IPS-NIHi11 (cell line): Measurements from ENCODE around the gene C15orf39.
"Not testable (repeated sequence)": the region's sequence is repeated elsewhere in the genome, so short reads cannot be mapped to it uniquely, and the experiment has no call there.

Source experiments
- DNase-seq: peaks from one replicate; pipeline ENCODE4 v3.0.0; 2012; ENCODE audit warnings: mixed read lengths, low spot score

The C15orf39 gene

DNA sequence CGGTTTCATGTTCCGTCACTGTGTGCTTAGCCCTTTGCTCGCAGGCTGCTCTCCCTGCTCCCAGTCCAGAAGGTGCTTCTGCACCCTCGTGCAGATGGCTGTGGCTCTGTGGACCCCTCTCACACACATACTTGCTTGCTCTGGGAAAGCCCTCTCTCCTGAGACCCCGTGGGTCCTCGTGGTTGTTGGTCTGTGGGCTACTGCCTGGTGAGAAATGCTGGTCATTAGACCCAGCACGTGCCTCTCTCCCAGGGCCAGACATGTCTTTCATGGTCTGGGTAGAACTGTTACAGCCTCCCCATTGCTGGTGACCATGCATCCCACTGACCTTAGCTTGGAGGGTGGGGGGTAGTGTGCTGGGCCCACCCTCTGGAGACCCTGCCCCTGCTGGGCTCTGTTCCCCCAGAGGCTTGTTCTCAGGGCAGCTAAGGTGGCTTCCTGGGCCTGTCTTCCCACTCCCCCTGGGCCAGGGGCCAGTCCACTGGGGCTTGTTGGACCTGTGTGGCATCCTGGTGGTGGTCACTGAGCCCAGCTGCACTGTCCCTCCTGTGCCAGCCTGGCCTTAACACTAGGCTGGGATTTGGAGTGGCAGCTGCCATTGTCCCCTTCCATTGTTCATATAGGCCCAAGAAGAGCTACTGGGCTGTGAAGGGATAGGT is 10.6 kb downstream of the C15orf39 start:
- DNase-seq, result no peak

DNA sequence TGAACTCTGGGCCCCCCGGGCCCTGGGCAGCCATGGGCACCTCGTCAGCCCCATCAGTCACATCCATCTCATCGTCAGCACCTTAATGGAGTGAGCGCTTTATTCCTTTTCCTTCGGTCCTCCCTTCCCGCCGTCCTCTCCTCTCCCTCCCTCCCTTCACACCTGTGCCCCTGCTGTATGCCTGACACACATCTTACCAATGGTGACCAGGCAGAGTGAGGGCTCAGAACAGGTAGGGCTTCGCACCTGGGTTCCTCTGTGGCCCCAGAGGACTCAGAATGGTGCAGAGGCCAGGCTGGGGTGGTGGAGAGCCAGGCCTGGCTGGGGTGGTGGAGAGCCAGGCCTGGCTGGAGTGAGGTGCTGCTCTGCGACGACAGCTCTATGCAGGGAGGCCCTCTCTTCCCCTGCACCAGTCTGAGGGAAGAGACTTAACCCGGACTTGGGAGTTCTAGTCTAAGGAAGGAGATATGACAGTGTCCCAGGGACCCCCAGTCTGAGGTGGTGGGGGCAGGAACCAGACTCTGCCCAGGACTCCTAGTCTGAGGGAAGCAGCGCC is 11.6 kb downstream of the C15orf39 start:
- no peak for DNase-seq

DNA sequence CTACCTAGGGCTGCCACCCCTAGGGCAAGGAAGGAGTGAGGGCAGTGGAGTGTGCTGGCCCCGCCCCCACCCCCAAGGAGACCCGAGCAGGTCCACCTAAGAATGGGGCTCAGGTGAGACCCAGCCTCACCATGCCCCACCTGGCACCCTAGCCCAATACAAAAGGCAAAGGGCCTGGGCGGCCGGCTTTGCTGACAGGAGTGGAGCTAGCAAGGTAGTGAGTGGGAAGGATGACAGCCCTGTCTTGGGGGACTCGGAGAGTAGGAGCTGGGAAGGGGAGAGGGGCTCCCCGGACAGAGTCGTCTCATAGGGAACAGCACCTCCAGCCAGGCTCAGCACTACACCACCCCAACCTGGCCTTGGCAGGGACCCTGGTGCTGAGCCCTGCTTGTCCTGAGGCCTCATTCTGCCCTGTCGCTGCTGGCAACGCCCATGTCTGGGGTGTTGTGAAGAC is 12.1 kb downstream of the C15orf39 start:
- DNase-seq, result no peak

DNA sequence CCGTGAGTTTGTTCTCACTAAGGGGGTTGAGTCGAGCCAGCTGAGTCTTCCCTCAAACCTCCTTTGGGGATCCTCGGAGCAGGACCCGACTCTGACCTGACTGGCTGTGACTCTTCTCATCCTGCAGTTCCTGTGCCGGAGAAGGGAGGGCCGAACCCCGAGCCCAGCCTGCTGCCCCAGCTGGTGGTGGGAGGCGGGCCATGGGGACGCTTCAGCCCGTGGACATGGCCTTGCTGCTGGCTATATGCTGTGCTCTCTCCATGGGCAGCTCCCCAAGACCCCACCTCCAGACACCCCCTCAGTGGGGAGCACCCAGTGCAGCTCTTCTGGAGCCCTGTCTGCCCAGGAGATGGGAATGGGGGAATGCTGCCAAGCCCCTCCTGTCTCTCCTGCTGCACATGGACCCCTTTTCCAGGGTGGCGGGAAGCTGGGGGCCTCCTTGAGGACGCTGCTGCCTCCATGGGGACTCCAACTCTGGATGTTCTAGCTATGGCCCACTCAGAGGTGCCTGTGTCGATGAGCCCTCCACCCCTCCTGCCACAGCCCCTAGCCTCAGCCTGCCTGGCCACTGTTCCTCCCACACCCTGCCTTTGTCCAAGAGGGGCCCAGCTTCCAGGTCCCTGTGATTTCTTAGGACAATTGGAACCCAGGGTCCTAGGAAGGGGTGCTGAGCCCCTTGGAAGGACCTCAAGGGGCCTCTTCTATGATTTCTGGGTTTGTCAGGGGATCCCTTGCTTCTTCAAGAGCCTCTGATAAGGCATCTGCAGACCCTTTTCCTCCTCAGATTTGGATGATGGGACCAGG is 12.8 kb downstream of the C15orf39 start:
- peak; percentile 58 for DNase-seq

DNA sequence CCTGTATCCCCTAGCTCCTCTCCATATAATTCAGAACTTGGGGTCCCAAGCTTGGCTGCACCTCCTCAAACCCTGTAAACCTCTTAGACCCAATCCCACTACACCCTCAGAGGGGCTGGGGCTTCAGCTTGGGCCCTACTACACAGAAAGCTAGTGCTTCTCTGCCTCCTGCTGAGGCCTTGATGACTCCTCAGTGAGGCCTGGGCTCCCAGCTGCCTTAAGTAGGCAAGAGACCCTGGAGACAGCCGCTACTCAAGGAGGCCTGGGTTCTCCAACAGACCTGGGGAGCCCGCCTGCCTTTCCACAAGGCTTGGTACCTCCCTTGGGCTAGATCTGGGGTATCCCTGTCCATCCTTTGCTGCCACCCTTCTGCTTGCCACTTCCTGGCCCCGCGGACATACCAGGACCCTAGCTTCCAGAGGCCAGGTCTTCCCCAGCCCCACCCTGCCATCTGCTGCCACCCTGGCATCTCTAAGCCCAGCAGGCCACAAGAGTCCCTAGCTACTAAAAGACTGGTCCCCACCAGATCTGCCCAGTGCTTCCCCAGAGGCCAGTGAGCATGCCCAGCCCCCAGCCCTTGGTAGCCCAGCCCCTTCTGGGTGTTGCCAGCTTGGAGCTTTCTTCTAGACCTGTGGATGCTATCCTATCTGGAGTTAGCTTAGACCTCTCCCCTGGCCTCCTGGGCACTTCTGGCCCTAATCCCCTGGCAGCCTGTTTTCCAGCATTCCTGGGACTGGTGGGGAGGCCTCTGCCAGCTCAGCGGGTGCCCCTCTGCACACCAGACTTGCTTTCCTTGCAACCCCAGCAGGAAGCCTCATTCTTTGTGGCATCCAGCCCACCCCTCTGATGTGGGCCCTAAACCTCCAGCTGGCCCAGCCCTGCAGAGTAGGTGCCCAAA is 13.7 kb downstream of the C15orf39 start:
- peak; percentile 62 for DNase-seq

DNA sequence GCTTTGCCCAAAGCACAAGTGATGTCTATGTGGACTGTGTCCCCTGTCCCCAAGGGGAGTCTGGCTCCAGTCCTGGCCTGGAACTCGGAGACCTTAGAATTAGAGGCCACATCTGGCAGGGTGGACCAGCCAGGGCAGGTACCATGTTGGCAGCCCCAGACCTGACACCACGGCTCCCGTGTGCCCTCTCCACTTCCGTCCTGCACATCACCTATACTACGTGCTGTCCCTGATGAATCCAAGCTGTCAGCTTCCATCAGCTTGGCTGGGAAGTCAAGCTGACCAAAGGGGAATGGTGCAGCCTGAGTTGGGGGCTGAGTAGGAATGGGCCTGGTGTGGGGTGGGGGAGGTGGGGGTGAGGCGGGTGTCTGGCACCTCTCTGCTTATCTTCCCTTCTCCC is 15.3 kb downstream of the C15orf39 start:
- DNase-seq, result no peak

DNA sequence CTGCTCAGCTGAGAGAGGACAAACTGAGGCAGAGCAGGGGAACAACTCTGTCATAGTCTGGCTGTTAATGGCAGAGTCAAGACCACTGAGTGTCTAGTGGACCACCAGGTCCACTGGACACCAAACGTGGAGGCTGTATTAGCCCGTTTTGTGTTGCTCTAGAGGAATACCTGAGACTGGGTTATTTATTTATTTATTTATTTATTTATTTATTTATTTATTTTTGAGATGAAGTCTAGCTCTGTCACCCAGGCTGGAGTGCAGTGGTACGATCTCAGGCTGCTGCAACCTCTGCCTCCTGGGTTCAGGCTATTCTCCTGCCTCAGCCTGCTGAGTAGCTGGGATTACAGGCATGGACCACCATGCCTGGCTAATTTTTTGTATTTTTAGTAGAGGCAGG is 15.9 kb downstream of the C15orf39 start:
- not testable (repeated sequence) for DNase-seq

DNA sequence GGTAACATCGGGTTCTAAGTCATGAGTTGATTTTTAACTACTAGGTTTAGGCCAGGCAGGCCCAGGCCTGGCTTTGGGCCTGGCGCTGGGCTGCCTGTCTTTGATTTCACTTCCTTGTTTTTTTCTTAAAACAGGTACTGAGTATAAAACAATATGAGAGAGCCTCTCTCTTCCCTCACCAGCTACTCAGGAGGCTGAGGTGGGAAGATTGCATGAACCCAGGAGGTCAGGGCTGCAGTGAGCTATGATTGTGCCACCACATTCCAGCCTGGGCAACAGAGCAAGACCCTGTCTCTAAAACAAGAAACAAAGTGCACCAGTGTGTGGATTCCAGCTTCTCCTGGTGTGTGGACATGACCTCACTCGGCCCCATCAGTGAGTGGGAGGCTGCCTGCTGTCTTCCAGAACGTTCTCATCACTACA is 17.8 kb downstream of the C15orf39 start:
- not testable (repeated sequence) for DNase-seq

DNA sequence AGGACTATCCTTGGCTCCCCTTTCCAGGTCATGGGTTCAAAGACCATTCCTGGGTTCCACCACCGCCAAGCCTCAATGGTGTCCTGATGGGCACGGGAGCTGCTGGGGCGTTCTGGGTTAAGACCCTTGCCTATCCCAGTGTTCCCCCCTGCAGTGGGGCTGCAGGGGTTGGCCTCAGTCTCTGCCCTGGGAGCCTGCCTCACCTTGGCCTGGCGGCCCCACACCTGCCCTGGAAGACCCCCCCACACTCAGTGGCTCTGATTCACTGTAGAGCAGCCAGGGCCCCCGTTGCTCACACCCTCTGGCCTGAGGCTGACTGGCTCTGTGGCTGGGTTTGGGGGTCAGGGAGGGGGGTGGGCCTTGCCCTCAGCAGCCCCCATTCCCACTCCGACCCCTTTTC is 22.0 kb downstream of the C15orf39 start:
- no peak for DNase-seq

DNA sequence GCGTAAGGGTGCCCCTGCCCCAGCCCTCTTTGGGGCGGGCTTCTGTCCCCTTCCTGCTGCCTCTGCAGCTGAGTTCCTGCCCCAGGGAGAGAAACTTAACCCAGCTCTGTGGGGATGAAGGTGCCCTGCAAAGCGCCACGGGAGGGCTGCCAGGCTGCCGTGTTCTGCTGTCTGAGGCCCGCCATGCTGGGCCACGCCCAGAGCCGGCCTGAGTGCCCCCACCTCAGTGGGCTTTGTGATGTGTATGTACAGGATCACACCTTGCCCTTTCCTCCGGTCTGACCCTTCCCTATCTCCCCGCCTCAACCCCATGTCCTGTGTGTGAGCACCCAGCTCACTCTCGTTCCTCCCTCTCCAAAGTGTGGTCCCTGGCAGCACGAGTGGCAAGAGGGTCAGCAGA is 22.6 kb downstream of the C15orf39 start:
- DNase-seq, result no peak

DNA sequence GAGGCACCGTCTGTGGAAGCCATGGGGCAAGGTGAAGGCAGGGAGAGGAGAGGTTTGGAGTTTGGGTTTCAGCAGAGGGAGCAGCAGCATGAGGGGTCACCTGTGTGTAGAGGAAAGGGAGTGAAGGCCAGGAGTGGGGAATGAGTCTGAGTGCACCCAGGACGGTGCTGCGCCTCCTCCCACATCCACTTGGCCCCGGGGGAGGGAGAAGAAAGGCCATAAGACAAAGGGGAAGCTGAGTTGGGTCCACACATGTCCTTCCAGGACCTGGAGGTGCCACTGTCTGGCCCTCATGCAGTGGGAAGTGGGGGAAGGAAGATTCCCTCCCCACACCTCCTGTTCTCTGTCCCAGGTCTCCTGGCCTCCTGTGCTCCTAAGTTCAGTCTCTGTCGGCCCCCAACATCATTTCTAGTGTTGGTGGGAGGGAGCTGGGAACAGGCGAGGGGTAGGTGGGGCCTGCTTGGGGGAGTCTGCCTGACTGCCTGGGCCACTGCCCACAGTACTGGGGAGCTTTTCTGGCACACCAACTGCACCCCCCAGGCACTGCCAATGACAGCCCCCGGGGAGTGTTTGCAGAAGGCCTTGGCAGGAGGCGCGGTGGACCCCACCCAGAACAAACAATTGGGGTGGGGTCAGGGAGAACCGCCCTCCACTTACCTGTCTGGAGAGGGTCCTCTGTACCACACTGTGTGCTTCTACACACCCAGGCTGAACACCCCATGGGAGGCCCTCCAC is 23.6 kb downstream of the C15orf39 start:
- DNase-seq, result not testable (repeated sequence)

DNA sequence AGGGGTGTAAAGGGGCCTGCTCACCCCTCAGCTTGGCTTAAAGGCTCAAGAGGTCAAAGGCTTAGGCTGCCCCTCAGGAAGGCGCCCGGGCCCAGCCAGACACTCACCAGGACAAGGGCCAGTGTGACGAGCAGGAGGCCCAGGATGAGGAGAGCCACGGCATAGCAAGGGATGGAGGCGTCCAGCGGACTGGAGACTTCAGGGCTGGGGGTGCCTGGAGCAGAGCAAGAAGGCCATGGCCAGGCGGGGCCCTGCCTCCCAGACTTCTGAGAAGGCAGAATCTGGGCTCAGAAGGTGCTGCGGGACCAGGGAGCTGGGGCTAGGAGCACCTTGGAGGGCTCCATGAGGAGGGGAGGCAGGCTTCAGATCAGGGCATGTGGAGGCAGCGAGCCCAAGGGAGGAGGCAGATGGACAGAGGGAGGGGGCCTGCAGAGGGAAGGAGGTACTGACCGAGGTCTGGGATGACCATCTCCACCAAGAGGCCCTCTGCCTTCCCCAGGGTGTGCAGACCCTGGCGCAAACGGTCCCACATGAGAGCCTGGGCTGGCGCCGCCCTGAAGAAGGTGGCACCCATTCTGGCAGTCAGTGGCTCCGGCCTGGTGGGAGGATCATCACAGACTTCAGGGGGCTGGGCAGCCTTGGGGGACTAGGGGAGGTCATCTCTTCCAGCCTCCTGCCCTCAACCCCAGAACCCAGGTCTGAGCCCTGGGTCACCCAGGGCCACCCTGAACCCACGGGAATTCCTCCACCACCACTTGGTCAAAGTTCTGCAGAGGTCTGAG is 24.5 kb downstream of the C15orf39 start:
- DNase-seq, result no peak

DNA sequence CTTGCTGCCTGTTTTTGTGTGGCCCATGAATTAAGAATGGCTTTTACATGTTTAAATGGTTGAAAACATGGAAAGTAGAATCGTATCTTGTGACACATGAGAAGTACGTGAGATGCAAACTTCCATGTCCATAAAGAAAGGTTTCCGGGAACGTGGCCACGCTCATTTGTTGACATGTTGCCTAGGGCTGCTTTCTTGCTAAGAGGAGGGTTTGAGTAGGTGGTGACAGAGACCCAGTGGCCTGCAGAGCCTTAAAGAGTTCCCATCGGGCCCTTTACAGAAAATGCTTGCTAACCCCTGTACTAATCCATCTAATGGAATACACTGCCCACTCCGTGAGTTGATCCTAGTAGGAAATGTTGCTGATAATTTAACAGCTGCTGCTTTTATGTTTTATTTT is 25.4 kb downstream of the C15orf39 start:
- DNase-seq, result not testable (repeated sequence)

DNA sequence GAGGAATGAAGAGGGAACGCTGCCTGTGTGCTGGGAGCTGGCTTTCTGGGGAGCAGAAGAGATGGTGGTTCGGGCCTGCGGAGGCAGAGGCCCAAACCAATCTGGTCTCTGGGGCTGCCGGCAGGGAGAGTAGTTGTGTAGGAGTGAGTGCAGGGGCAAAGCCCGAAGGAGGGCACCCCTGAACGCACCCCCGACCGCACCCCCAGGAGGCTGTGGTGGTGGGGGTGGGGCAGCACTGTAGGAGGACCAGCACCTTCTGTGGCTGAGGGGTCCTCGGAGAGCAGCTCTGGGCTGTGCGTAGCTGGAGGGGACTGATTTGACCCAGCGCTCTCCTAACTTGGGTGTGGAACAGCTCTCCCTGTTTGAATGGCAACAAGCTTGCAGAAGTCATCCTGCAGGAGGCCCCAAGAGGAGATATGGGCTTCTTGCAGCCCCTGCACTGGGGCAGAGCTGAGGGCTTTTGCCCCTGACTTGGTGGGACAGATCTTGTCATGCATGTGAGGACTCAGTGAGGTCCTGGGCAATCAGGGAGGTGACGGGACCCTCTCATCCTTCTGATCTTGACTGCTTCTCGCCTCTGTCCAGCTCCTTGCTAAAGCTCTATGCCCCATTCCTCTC is 26.1 kb downstream of the C15orf39 start:
- DNase-seq, result peak; percentile 11

DNA sequence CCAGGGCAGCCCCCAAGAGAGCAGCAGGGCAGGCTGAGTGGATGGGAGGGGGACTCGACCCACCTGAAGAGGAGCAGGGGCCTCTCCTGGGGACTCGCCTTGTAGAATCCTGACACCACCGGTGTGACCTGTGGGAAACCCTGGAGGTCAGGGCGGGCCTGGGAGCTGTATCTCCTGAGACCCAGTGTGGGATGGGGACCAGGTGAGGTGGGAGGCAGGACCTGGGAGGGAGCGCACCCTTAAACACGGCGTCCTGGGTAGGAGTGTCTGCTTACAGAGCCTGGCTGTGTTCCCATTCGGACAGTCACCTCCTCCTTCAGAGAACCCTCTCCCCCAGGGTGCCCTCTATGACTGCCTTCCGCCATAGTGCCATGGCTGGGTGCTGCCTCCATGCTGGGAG is 27.1 kb downstream of the C15orf39 start:
- DNase-seq, result peak; percentile 7

DNA sequence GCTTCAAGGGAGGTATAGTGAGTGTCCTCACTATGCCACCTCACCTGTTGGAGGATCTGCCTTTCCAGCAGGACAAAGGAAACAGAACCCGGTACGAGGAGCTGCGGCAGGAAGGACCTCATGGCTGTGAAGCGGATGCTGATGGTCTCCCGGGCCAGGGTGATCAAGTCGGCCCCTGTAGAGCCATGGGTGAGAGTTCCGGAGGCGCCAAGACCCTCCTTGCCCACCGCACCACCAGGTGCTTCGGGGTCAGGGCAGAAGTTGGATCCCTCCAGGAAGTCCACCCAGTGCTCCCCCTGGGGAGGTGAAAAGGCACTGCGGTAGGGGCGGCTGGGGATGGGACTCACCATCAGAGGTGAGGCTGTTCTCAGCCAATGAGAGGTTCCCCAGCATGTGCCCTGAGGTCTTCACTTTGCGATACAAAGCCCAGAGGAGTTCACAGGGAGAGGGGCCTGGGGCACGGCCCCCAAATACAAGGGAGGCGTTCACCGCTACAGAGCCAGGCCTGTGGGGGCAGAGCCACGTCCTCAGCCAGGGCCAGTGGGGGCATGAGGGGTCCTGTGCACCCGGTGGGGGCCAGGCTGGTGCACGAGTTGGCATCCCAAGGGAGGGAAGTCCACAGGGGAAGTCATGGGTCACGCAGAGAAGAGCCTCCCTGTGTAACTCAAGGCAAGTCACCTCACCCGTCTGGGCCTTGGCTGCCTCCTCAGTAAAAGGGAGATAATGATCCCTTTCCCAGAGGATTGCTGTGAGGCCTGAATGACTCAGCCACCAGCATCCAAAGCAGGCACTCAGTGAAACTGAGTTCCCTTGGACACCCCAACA is 27.7 kb downstream of the C15orf39 start:
- DNase-seq, result peak; percentile 20

DNA sequence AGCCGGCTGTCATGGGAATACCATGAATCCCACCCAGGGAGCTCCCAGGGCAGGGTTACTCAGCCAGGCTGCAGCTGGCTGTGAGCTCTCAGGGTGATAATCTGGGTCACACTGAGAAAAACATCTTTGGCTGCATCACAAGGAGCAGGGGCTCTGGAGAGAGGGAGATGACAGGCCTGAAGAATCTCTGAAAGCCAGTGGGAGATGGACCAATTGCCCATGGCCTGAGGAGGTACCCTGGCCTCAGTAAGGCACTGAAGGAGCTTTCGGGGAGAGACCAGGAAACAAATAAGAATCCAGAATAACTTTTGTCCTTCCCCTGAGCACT is 28.3 kb downstream of the C15orf39 start:
- no peak for DNase-seq

DNA sequence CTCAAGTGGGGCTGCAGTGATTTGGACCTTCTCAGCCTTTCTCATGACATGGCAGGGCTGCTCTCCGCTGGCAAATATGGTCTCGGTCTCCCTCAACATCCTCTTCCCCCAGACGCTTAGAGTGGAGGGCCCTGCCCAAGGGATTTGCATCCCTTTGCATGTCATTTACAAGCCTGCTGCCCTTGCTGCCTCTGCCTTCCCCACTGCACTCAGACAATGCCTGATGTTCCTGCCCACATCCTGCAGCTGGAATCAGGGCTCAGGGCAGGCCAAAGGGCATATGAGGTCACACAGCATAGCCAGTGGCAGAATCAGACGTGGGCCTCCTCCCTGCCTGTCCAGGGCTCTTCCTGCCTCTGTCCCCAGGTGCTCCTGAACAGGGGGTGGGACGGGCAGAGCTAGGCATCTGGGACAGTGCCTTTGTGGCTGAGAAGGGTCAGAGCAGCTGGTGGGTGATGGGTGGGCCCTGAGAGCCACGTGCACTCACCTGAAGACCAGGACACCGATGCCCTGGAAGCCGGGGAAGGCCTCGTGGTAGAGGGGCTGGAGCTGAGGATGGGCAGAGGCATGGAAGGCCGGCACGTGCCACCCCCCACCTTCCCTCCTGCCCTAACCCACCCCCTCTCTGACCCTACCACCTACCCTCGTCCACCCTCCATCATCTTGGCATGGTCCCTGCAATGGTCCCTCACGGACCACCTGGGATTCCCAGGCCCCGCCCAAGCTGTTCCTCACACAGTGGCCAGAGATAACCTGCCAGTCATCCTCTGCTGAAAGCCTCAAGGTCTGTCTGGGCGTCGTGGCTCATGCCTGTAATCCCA is 29.1 kb downstream of the C15orf39 start:
- peak; percentile 61 for DNase-seq

DNA sequence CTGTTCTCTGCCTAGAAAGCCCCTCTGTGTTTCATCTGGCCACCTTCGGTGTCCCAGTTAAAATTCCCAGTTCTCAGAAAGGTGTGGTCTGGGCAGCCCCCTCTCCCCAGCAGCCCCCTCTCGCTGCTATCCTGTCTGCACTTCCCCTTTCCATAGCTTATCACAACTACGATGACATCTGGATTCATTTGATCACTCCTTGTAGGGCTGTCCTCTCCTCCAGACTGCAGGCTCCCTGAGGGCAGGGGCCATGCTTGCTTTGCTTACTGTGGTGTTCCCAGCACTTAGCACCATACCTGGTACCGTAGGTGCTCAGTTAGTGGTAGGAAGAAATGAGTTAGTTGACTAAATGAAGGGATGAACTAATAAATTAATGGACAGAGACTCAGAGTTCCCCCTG is 30.2 kb downstream of the C15orf39 start:
- DNase-seq, result peak; percentile 0
